ENCODE results near the gene ACOT2.
"Not testable (repeated sequence)": the region's sequence is repeated elsewhere in the genome, so short reads cannot be mapped to it uniquely, and the experiment has no call there.

The ACOT2 gene

DNA sequence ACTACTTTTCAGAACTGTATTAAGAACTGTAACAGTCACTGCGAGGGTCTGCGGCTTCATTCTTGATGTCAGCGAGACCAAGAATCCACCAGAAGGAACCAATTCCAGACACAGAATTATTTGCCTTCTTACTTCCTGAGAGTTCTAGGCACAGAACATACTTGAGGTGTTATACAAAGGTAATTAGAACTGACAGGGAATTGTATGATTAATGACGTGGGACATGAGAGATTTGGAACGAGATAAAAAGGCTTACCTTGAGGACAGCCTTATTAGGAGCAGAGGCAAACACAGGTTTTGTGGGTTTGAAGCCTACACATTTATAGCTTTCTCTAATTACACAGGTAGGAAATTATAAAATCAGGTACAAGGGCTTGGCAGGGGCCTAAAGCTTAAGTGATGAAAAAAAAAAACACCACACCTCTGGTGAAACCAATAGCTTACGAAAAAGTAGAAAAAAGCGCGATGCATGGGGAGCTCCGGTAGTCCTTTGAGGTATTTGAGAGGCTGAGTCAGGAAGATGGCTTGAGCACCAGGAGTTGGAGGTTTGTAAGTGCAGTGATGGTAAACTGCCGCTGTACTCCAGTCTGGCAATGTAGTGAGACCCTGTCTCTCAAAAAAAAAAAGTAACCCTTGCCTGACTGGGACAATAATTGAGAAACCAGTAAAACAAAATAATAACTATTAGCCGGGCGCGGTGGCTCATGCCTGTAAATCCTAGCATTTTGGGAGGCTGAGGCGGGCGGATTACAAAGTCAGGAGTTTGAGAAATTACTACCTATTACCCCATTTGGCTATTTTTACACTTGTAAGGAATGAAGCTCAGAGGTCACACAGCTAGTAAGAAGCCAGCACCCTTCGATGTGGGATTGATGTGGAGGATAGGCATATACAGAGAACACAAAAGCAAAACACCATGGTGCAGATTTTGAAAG is 795 bp upstream of the ACOT2 start:
- no peak for DNase-seq (ENCODE audit: low read depth)

GRCh38 chr14:73568886-73569184 is 178 bp upstream of the ACOT2 start:
- not testable (repeated sequence) for DNase-seq (ENCODE audit: low read depth)

DNA sequence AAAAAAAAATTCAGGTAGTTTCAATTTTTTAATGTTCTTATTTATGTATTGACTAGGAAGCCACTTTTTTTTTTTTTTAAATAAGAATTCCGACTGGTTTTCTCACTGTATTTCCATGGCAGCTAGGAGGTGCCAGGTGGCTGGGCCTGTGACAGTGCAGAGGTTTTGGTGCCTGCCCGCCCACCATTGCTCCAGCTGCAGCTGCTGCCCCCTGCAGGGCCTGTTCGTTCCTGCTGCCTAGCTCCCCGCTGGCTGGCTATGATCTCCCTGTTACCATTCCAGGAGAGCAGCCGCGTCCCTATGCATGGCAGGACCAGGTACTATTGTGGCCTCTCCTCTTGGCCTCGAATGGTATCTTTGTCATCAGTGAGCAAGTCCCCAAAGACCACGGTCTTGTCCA is 1.9 kb downstream of the ACOT2 start:
- DNase-seq (ENCODE audit: low read depth) = peak; percentile 31

DNA sequence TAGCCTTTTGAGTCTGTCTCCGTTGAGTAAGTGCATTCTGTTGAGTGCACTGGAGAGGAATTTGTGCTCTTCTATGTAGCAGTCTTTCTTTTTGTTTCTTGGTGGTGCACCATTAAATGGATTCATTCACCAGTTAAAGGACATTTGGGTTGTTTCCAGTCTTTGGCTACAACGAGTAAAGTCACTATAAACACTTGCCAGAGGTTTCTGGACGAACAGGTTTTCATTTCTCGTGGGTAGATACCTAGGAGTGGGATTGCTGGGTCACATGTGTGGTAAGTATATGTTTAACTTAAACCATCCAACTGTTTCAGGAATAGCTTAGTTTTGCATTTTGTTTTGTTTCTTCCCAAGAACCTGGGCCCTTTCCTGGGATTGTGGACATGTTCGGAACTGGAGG is 4.0 kb downstream of the ACOT2 start:
- DNase-seq (ENCODE audit: low read depth) = not testable (repeated sequence)

GRCh38 chr14:73573740-73574139 is 4.7 kb downstream of the ACOT2 start:
- not testable (repeated sequence) for DNase-seq (ENCODE audit: low read depth)

GRCh38 chr14:73574251-73574650 is 5.2 kb downstream of the ACOT2 start:
- not testable (repeated sequence) for DNase-seq (ENCODE audit: low read depth)

- DNase-seq (ENCODE audit: low read depth) = no peak
These were observed 7.4 kb downstream of the ACOT2 start for GRCh38 chr14:73576391-73576790.

- not testable (repeated sequence) for DNase-seq (ENCODE audit: low read depth)
These were observed 8.2 kb downstream of the ACOT2 start for GRCh38 chr14:73577214-73577613.

GRCh38 chr14:73582102-73582979 is 13.3 kb downstream of the ACOT2 start:
- not testable (repeated sequence) for DNase-seq (ENCODE audit: low read depth)

DNA sequence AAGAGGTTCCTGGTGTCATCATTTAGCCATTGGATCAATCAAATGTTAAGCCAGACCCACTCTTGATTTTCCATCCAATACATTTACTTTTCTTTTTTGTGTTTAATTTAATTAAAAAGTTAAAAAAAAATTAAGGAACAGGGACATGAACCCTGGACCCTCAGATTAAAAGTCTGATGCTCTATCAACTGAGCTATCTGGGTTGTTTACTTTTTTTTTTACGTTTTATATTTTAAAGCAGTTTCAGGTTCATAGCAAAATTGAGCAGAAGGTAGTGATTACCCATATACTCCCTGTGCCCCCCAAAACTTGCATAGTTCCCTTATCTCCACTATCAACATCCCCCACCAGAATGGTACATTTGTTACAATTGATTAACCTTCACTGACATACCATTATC is 19.7 kb downstream of the ACOT2 start:
- no peak for DNase-seq (ENCODE audit: low read depth)

- no peak for DNase-seq (ENCODE audit: low read depth)
These were observed 20.1 kb downstream of the ACOT2 start for GRCh38 chr14:73589116-73589515.

DNA sequence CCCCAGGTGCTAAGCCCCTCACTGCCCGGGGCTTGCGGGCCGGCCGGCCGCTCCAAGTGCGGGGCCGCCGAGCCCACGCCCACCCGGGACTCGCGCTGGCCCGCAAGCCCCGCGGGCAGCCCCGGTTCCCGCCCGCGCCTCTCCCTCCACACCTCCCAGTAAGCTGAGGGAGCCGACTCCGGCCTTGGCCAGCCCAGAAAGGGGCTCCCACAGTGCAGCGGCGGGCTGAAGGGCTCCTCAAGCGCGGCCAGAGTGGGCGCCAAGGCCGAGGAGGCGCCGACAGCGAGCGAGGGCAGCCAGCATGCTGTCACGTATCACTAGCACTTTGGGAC is 21.6 kb downstream of the ACOT2 start:
- not testable (repeated sequence) for DNase-seq (ENCODE audit: low read depth)

DNA sequence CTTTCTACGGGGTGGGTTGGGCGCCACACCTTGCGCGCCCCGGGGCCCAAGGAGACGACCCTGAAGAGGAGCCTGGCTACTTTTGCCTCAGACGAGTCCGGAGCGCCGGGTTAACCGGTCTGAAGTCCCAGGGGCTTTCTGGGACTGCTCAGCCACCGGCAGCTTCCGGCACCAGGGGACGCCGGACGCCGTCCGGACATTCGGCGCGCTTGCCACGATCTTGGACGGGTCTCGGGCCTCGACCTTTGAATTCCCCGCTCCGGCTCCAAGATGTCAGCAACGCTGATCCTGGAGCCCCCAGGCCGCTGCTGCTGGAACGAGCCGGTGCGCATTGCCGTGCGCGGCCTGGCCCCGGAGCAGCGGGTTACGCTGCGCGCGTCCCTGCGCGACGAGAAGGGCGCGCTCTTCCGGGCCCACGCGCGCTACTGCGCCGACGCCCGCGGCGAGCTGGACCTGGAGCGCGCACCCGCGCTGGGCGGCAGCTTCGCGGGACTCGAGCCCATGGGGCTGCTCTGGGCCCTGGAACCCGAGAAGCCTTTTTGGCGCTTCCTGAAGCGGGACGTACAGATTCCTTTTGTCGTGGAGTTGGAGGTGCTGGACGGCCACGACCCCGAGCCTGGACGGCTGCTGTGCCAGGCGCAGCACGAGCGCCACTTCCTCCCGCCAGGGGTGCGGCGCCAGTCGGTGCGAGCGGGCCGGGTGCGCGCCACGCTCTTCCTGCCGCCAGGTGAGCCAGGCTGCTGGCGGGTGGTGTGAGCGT is 22.9 kb downstream of the ACOT2 start, which contains the start of gene ACOT4:
Gene ACOT4, plus strand, starts transcription at position 184 of the 760 bp plus-strand sequence. Its CDS starts 87 bp downstream, at position 271.
- peak; percentile 20 for DNase-seq (ENCODE audit: low read depth)

GRCh38 chr14:73594491-73594890 is 25.5 kb downstream of the ACOT2 start:
- DNase-seq (ENCODE audit: low read depth) = no peak

- DNase-seq (ENCODE audit: low read depth) = no peak
These were observed 30.5 kb downstream of the ACOT2 start for GRCh38 chr14:73599499-73599898.

DNA sequence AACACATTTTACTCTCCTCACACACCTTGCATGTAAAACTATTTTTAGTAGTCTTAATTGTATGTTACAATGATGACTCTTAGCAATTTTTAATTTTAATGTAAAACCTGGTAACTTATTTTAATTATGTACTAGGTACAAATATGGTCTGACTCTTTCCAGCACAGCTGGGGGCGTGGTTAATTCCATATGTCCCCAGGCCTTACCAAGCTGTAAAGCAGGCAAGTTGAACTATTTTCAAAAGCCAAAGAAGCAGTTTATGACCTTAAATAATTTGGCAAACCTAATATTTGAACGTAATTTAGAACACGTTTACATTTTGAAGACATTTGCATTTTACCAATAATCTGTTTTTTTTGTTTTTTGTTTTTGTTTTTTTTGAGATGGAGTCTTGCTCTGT is 34.0 kb downstream of the ACOT2 start:
- DNase-seq (ENCODE audit: low read depth) = no peak

DNA sequence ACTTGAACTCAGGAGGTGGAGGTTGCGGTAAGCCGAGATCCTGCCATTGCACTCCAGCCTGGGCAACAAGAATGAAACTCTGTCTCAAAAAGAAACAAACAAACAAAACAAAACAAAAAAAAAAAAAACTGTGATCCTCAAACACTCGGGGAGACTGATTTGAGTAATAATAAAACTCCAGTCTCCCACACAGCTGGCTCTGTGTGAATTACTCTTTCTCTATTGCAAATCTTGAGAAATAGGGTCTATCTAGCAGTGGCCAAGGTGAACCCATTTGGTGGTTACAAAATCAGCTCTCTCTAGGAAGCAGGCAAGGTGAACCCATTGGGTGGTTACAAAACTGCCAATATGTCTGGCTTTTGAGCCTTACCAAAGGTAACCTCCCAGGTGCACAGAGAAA is 37.3 kb downstream of the ACOT2 start:
- DNase-seq (ENCODE audit: low read depth) = no peak

DNA sequence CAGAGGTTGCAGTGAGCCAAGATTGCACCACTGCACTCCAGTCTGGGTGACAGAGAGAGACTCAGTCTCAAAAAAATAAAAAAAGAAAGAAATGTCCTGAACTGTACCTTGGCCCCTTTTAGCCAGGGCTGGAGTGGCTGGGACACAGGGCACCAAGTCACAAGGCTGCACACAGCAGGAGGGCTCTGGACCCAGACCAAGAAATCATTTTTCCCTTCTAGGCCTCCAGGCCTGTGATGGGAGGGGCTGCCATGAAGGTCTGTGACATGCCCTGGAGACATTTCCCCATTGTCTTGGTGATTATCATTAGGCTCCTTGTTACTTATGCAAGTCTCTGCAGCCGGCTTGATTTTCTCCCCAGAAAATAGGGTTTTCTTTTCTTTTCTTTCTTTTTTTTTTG is 38.2 kb downstream of the ACOT2 start:
- no peak for DNase-seq (ENCODE audit: low read depth)

GRCh38 chr14:73610687-73611086 is 41.7 kb downstream of the ACOT2 start:
- DNase-seq (ENCODE audit: low read depth) = no peak

- DNase-seq (ENCODE audit: low read depth) = peak; percentile 30
These were observed 43.5 kb downstream of the ACOT2 start, which contains the start of gene ACOT6 for GRCh38 chr14:73612339-73613045. Gene ACOT6, plus strand, starts transcription at chr14:73612517. Its CDS starts 55 bp downstream, at chr14:73612572.

DNA sequence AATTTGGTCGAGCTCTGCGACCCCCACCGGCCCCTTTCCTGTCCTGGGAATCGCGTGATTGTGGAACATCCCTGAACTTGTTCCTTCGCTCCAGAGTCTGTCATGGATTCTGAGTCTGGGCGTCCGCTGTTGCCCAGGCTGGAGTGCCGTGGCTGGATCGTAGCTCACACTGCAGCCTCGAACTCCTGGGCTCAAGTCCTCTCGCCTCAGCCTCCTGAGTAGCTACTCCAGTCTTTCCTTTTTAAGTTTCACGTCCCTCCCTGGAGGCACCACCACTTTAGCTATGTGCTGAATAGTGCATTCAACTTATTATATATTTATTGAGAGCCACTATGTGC is 44.0 kb downstream of the ACOT2 start:
- no peak for DNase-seq (ENCODE audit: low read depth)

Data from activated gamma-delta T cell treated with anti-CD3 and anti-CD28 coated beads, Interleukin-2, amount 50 U/mL, for 16 hours (primary cell).